Trophoblast cell (in vitro differentiated cells and primary cell): Measurements from ENCODE around the gene SPRY1.

ENCODE experiments used
- DNase-seq, 2 donors: peaks; one replicate each; pipeline ENCODE4 v3.0.0-alpha.2; 2016
- H2AFZ ChIP-seq: 2 replicates; pipeline ENCODE4 v1.6.1; 2013; ENCODE audit warnings: low read length, moderate library complexity, mild to moderate bottlenecking; ENCODE audit not compliant: insufficient read depth, poor library complexity
- H2AK5ac ChIP-seq: 2 replicates; pipeline ENCODE4 v1.6.1; 2013; ENCODE audit warnings: mild to moderate bottlenecking, low read length
- H2BK120ac ChIP-seq: 2 replicates; pipeline ENCODE4 v1.6.1; 2013; ENCODE audit warnings: low read length, mild to moderate bottlenecking, moderate library complexity; ENCODE audit not compliant: insufficient read depth, poor library complexity
- H2BK12ac ChIP-seq: 2 replicates; pipeline ENCODE4 v1.6.1; 2013; ENCODE audit warnings: mild to moderate bottlenecking, low read length, moderate library complexity
- H2BK5ac ChIP-seq: 2 replicates; pipeline ENCODE4 v1.6.1; 2013; ENCODE audit warnings: low read length, low read depth, moderate library complexity, mild to moderate bottlenecking; ENCODE audit not compliant: poor library complexity
- H3K14ac ChIP-seq: 2 replicates; pipeline ENCODE4 v1.6.1; 2013; ENCODE audit warnings: mild to moderate bottlenecking, low read length
- H3K18ac ChIP-seq: 2 replicates; pipeline ENCODE4 v1.6.1; 2013; ENCODE audit warnings: mild to moderate bottlenecking, low read length
- H3K23ac ChIP-seq: 2 replicates; pipeline ENCODE4 v1.6.1; 2013; ENCODE audit warnings: low read length
- H3K27ac ChIP-seq: 2 replicates; pipeline ENCODE4 v1.5.1; 2013; ENCODE audit warnings: low read depth, mild to moderate bottlenecking, inconsistent platforms, low read length, moderate library complexity
- H3K27me3 ChIP-seq: 2 replicates; pipeline ENCODE4 v1.6.1; 2013; ENCODE audit warnings: inconsistent platforms, mild to moderate bottlenecking, low read length, moderate library complexity; ENCODE audit not compliant: insufficient read depth
- H3K36me3 ChIP-seq, 2 experiments: 1 replicate in 1 of 2; 2 replicates in 1 of 2; pipeline ENCODE4 v1.6.1; 2013; ENCODE audit warnings: low read length in 2 of 2, mild to moderate bottlenecking in 2 of 2, moderate library complexity in 1 of 2; ENCODE audit not compliant: insufficient read depth in 2 of 2, control insufficient read depth in 1 of 2
- H3K4ac ChIP-seq: 2 replicates; pipeline ENCODE4 v1.6.1; 2013; ENCODE audit warnings: low read depth, mild to moderate bottlenecking, low read length, moderate library complexity
- H3K4me1 ChIP-seq, 2 experiments: 1 replicate in 1 of 2; 2 replicates in 1 of 2; pipeline ENCODE4 v1.6.1; 2013; ENCODE audit warnings: low read length in 2 of 2, mild to moderate bottlenecking in 2 of 2, moderate library complexity in 1 of 2; ENCODE audit not compliant: insufficient read depth in 2 of 2, control insufficient read depth in 1 of 2
- H3K4me2 ChIP-seq: 2 replicates; pipeline ENCODE4 v1.6.1; 2013; ENCODE audit warnings: inconsistent platforms, mild to moderate bottlenecking, low read length, moderate library complexity
- H3K4me3 ChIP-seq: 2 replicates; pipeline ENCODE4 v1.5.1; 2013; ENCODE audit warnings: mild to moderate bottlenecking, low read depth, low read length, inconsistent platforms
- H3K79me1 ChIP-seq: one replicate; pipeline ENCODE4 v1.6.1; 2013; ENCODE audit warnings: low read length
- H3K79me2 ChIP-seq: 2 replicates; pipeline ENCODE4 v1.6.1; 2013; ENCODE audit warnings: low read length, mild to moderate bottlenecking; ENCODE audit not compliant: control insufficient read depth, insufficient read depth, poor library complexity
- H3K9ac ChIP-seq: 2 replicates; pipeline ENCODE4 v1.6.1; 2013; ENCODE audit warnings: mild to moderate bottlenecking, low read length
- H3K9me3 ChIP-seq: 2 replicates; pipeline ENCODE4 v1.6.1; 2013; ENCODE audit warnings: low read depth, mild to moderate bottlenecking, control low read depth, inconsistent platforms, low read length; ENCODE audit not compliant: insufficient read depth
- H4K12ac ChIP-seq: 2 replicates; pipeline ENCODE4 v1.6.1; 2013; ENCODE audit warnings: low read depth, mild to moderate bottlenecking, low read length, moderate library complexity
- H4K8ac ChIP-seq: 2 replicates; pipeline ENCODE4 v1.6.1; 2013; ENCODE audit warnings: low read depth, mild to moderate bottlenecking, low read length, moderate library complexity
- H4K91ac ChIP-seq: one replicate; pipeline ENCODE4 v1.6.1; 2013; ENCODE audit warnings: low read depth, mild to moderate bottlenecking, low read length, moderate library complexity
- WGBS: extraction: QIAGEN DNeasy Blood & Tissue Kit; methylation state at CpG from one replicate; pipeline ENCODE4 v1.1.7; 2013; ENCODE audit warnings: missing lambda C conversion rate; ENCODE audit not compliant: insufficient read length, insufficient coverage; ENCODE audit errors: extremely low coverage; 5-methylcytosine and 5-hydroxymethylcytosine counted together

The SPRY1 gene

GRCh38 chr4:123430031-123430430, 33.4 kb downstream of the SPRY1 start:
- no peaks in the 10 kb centered on the region for H3K79me1 ChIP-seq
- H2BK5ac ChIP-seq = no peak overlapping the region
- H3K18ac ChIP-seq = no peak overlapping the region
- H2BK12ac ChIP-seq = no peak overlapping the region
- no peak overlapping the region for H3K23ac ChIP-seq
- H3K9ac ChIP-seq = no peak overlapping the region
- H2BK120ac ChIP-seq = no peak overlapping the region
- no peak overlapping the region for H3K4ac ChIP-seq
- no peak overlapping the region for H2AFZ ChIP-seq
- no peaks in the 10 kb centered on the region for H3K27me3 ChIP-seq
- no peak overlapping the region for H4K8ac ChIP-seq
- no peak for DNase-seq
- H3K14ac ChIP-seq = no peak overlapping the region
- H3K9me3 ChIP-seq = peaks cover 3% of the 10 kb centered on the region
- H3K4me3 ChIP-seq = no peak overlapping the region
- no peaks in the 10 kb centered on the region for H3K79me2 ChIP-seq
- H3K4me1 ChIP-seq = no peaks in the 10 kb centered on the region
- H4K91ac ChIP-seq = no peak overlapping the region
- WGBS = no CpG with 5 or more reads among the region's 3 CpGs
- H3K4me2 ChIP-seq = no peak overlapping the region
- no peak overlapping the region for H4K12ac ChIP-seq
- H3K36me3 ChIP-seq = no peaks in the 10 kb centered on the region
- H3K27ac ChIP-seq = no peak overlapping the region
- H2AK5ac ChIP-seq = no peak overlapping the region

- no peak overlapping the region for H2BK120ac ChIP-seq
- no CpG with 5 or more reads among the region's 2 CpGs for WGBS
- H3K4me2 ChIP-seq = no peak overlapping the region
Observed at GRCh38 chr4:123430501-123430900, 33.9 kb downstream of the SPRY1 start.

GRCh38 chr4:123433573-123433972, 37.0 kb downstream of the SPRY1 start:
- Histone ChIP-seq H3K4ac (no peak overlapping the region), H2BK120ac (no peak overlapping the region), H3K36me3 (no peaks in the 10 kb centered on the region), H4K12ac (no peak overlapping the region), H3K9ac (no peak overlapping the region), H3K4me1 (no peaks in the 10 kb centered on the region), H3K23ac (no peak overlapping the region), H2BK5ac (no peak overlapping the region), H2AFZ (no peak overlapping the region), H3K79me2 (no peaks in the 10 kb centered on the region), H4K91ac (no peak overlapping the region), H3K27ac (no peak overlapping the region), H3K27me3 (no peaks in the 10 kb centered on the region), H3K79me1 (no peaks in the 10 kb centered on the region), H3K18ac (no peak overlapping the region), H3K9me3 (peaks cover 15% of the 10 kb centered on the region), H3K4me2 (no peak overlapping the region), H3K14ac (no peak overlapping the region), H2BK12ac (no peak overlapping the region), H3K4me3 (no peak overlapping the region), H2AK5ac (no peak overlapping the region), H4K8ac (no peak overlapping the region)
- no CpG with 5 or more reads among the region's 7 CpGs for WGBS
- DNase-seq = no peak

More at GRCh38 chr4:123430501-123430900, 33.9 kb downstream of the SPRY1 start:
- Histone ChIP-seq H4K8ac (no peak overlapping the region), H3K4me3 (no peak overlapping the region), H3K27me3 (no peaks in the 10 kb centered on the region), H2BK12ac (no peak overlapping the region), H3K27ac (no peak overlapping the region), H2BK5ac (no peak overlapping the region), H3K18ac (no peak overlapping the region), H2AK5ac (no peak overlapping the region), H3K36me3 (no peaks in the 10 kb centered on the region), H3K14ac (no peak overlapping the region), H3K9me3 (peaks cover 7% of the 10 kb centered on the region), H3K79me1 (no peaks in the 10 kb centered on the region), H3K9ac (no peak overlapping the region), H3K79me2 (no peaks in the 10 kb centered on the region), H3K23ac (no peak overlapping the region), H3K4me1 (no peaks in the 10 kb centered on the region), H3K4ac (no peak overlapping the region), H4K91ac (no peak overlapping the region), H2AFZ (no peak overlapping the region), H4K12ac (no peak overlapping the region)
- DNase-seq = no peak

- H3K79me2 ChIP-seq = no peaks in the 10 kb centered on the region
- no peak overlapping the region for H2AFZ ChIP-seq
- no peak overlapping the region for H4K91ac ChIP-seq
- H4K8ac ChIP-seq = no peak overlapping the region
- H3K27ac ChIP-seq = no peak overlapping the region
- no peak overlapping the region for H3K4ac ChIP-seq
- no peak for DNase-seq
- no peak overlapping the region for H2AK5ac ChIP-seq
- H3K79me1 ChIP-seq = no peaks in the 10 kb centered on the region
- H3K4me1 ChIP-seq = no peaks in the 10 kb centered on the region
- H3K36me3 ChIP-seq = no peaks in the 10 kb centered on the region
- no peak overlapping the region for H3K9ac ChIP-seq
- no peak overlapping the region for H4K12ac ChIP-seq
- H3K4me2 ChIP-seq = no peak overlapping the region
- no peak overlapping the region for H2BK120ac ChIP-seq
- no peak overlapping the region for H3K18ac ChIP-seq
- H2BK5ac ChIP-seq = no peak overlapping the region
- peaks cover 15% of the 10 kb centered on the region for H3K9me3 ChIP-seq
- no CpG with 5 or more reads among the region's 9 CpGs for WGBS
- no peak overlapping the region for H2BK12ac ChIP-seq
- no peak overlapping the region for H3K23ac ChIP-seq
- no peak overlapping the region for H3K14ac ChIP-seq
- H3K27me3 ChIP-seq = no peaks in the 10 kb centered on the region
- peak overlapping the region; percentile 46 for H3K4me3 ChIP-seq
Observed at GRCh38 chr4:123433976-123434375, 37.4 kb downstream of the SPRY1 start.
